Endothelial cell (in vitro differentiated cells): ENCODE results near the gene CSN3. TPM values are rescaled to one million over a fixed set of nuclear protein-coding genes. Genes with fewer than 3 reads are reported as not detected.
"Not testable (repeated sequence)": the region's sequence is repeated elsewhere in the genome, so short reads cannot be mapped to it uniquely, and the experiment has no call there.

ENCODE experiments used
- DNase-seq: peaks from one replicate; pipeline ENCODE4 v3.0.0; 2021; ENCODE audit warnings: low spot score
- H3K27ac Mint-ChIP-seq: one replicate; pipeline ENCODE4 v1.8.0; 2021; ENCODE audit warnings: mixed read lengths, inconsistent platforms; ENCODE audit not compliant: unreplicated experiment
- H3K27me3 Mint-ChIP-seq: one replicate; pipeline ENCODE4 v1.8.0; 2021; ENCODE audit warnings: mild to moderate bottlenecking, moderate library complexity, mixed read lengths, inconsistent platforms; ENCODE audit not compliant: unreplicated experiment
- H3K36me3 Mint-ChIP-seq: one replicate; pipeline ENCODE4 v1.8.0; 2021; ENCODE audit warnings: mild to moderate bottlenecking, low read depth, mixed read lengths, inconsistent platforms; ENCODE audit not compliant: unreplicated experiment
- H3K4me1 Mint-ChIP-seq: one replicate; pipeline ENCODE4 v1.8.0; 2021; ENCODE audit warnings: mild to moderate bottlenecking, mixed read lengths, inconsistent platforms; ENCODE audit not compliant: unreplicated experiment
- H3K4me3 Mint-ChIP-seq: one replicate; pipeline ENCODE4 v1.8.0; 2021; ENCODE audit warnings: mild to moderate bottlenecking, mixed read lengths, inconsistent platforms; ENCODE audit not compliant: unreplicated experiment
- H3K9me3 Mint-ChIP-seq: one replicate; pipeline ENCODE4 v1.8.0; 2021; ENCODE audit warnings: mixed read lengths, inconsistent platforms; ENCODE audit not compliant: unreplicated experiment
- total RNA-seq: library from RNA; stranded (reverse); fragmentation: NEBNext Ultra II Directional; extraction: Animal tissue kit (Norgen Biotek cat#: 25700); gene quantifications from one replicate; pipeline ENCODE4 v1.2.1, GENCODE V29; 2021; ENCODE audit not compliant: unreplicated experiment
- TF ChIP-seq, protein P1 (sequence below): fragments of 200-600 bp; sonication (generic); IDR thresholded peaks from one replicate; pipeline ENCODE4 v1.5.0; 2021; ENCODE audit warnings: antibody characterized with exemption; ENCODE audit not compliant: unreplicated experiment

CSN3 gene
- total RNA-seq, 1 donor from 2014 or later: not detected

- H3K4me1 Mint-ChIP-seq: no peaks in the 10 kb centered on the region
- no peak for DNase-seq
- H3K9me3 Mint-ChIP-seq: no peaks in the 10 kb centered on the region
- no peaks in the 10 kb centered on the region for H3K27me3 Mint-ChIP-seq
- H3K36me3 Mint-ChIP-seq: no peaks in the 10 kb centered on the region
- H3K27ac Mint-ChIP-seq: no peak overlapping the region
- TF ChIP-seq, protein P1, sequence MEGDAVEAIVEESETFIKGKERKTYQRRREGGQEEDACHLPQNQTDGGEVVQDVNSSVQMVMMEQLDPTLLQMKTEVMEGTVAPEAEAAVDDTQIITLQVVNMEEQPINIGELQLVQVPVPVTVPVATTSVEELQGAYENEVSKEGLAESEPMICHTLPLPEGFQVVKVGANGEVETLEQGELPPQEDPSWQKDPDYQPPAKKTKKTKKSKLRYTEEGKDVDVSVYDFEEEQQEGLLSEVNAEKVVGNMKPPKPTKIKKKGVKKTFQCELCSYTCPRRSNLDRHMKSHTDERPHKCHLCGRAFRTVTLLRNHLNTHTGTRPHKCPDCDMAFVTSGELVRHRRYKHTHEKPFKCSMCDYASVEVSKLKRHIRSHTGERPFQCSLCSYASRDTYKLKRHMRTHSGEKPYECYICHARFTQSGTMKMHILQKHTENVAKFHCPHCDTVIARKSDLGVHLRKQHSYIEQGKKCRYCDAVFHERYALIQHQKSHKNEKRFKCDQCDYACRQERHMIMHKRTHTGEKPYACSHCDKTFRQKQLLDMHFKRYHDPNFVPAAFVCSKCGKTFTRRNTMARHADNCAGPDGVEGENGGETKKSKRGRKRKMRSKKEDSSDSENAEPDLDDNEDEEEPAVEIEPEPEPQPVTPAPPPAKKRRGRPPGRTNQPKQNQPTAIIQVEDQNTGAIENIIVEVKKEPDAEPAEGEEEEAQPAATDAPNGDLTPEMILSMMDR: no peak
- no peak overlapping the region for H3K4me3 Mint-ChIP-seq
Observed at GRCh38 chr4:70203601-70204000, 38.8 kb upstream of the CSN3 start.

GRCh38 chr4:70212752-70213151, 29.6 kb upstream of the CSN3 start:
- DNase-seq, H3K4me1 Mint-ChIP-seq, H3K27ac Mint-ChIP-seq, H3K9me3 Mint-ChIP-seq, H3K4me3 Mint-ChIP-seq, H3K36me3 Mint-ChIP-seq, H3K27me3 Mint-ChIP-seq: not testable (repeated sequence)

GRCh38 chr4:70216109-70216508, 26.3 kb upstream of the CSN3 start:
- not testable (repeated sequence) for H3K9me3 Mint-ChIP-seq, H3K4me3 Mint-ChIP-seq

GRCh38 chr4:70216550-70216949, 25.8 kb upstream of the CSN3 start:
- H3K36me3 Mint-ChIP-seq, H3K9me3 Mint-ChIP-seq, H3K4me3 Mint-ChIP-seq, H3K4me1 Mint-ChIP-seq, H3K27me3 Mint-ChIP-seq, DNase-seq, H3K27ac Mint-ChIP-seq: not testable (repeated sequence)

More at GRCh38 chr4:70216109-70216508, 26.3 kb upstream of the CSN3 start:
- not testable (repeated sequence) for H3K27ac Mint-ChIP-seq, H3K36me3 Mint-ChIP-seq, DNase-seq, H3K27me3 Mint-ChIP-seq, H3K4me1 Mint-ChIP-seq

DNA sequence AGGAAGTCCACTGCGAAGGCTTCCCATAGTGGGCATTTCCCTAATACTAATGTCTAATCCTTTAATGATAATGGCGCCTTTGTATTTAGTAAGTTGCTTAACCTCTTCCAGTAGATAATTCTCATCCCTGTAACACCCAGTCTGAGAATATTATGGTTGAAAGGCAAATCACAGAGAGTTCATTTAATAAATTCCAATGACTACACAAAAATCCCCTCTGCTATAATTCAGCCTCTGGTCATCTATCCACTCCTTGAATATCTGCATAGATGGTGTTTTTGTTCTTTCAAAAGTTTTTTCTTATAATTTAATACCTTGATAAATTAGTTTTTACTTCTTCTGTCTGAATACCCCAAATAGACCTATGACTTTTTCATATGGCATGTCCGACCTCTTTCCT, 21.0 kb upstream of the CSN3 start:
- not testable (repeated sequence) for H3K27me3 Mint-ChIP-seq, H3K9me3 Mint-ChIP-seq, H3K4me1 Mint-ChIP-seq, H3K4me3 Mint-ChIP-seq, DNase-seq, H3K27ac Mint-ChIP-seq, H3K36me3 Mint-ChIP-seq

GRCh38 chr4:70221818-70222217, 20.6 kb upstream of the CSN3 start:
- not testable (repeated sequence) for H3K27ac Mint-ChIP-seq, H3K9me3 Mint-ChIP-seq, H3K36me3 Mint-ChIP-seq, H3K27me3 Mint-ChIP-seq, H3K4me3 Mint-ChIP-seq, H3K4me1 Mint-ChIP-seq, DNase-seq

DNA sequence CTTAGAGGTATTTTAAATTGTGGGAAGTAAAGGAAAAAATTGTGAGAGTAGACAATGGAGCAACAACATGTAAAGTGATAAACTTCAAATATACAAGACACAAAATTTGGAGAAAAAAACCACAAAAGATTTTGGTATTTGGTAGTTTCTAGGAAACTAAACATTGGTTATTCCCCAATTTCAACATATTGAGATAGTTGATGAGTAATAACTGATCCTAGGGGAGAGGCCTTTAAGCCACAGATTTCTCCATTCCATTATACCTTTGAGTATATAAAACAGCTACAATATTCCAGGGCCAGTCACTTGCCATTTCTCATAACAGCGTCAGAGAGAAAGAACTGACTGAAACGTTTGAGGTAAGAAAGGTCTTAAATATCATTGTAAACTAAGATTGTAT, 16.6 kb upstream of the CSN3 start, which contains the start of gene FDCSP:
Gene FDCSP (plus strand): TSS at position 301 of the 400 bp plus-strand sequence. CDS start 5,071 bp downstream, outside the sequence.
- H3K4me1 Mint-ChIP-seq: no peaks in the 10 kb centered on the region
- DNase-seq: no peak
- no peaks in the 10 kb centered on the region for H3K27me3 Mint-ChIP-seq
- H3K4me3 Mint-ChIP-seq: no peak within 1 kb of the TSS
- no peaks in the 10 kb centered on the region for H3K9me3 Mint-ChIP-seq
- H3K36me3 Mint-ChIP-seq: no peaks in the 10 kb centered on the region
- H3K27ac Mint-ChIP-seq: no peak within 1 kb of the TSS
- TF ChIP-seq, protein P1: no peak

- no peaks in the 10 kb centered on the region for H3K9me3 Mint-ChIP-seq
- no peaks in the 10 kb centered on the region for H3K27me3 Mint-ChIP-seq
- no peak overlapping the region for H3K27ac Mint-ChIP-seq
Observed at GRCh38 chr4:70236125-70236524, 6.3 kb upstream of the CSN3 start.

More at GRCh38 chr4:70236125-70236524, 6.3 kb upstream of the CSN3 start:
- no peaks in the 10 kb centered on the region for H3K36me3 Mint-ChIP-seq
- DNase-seq: no peak
- no peak overlapping the region for H3K4me3 Mint-ChIP-seq
- H3K4me1 Mint-ChIP-seq: no peaks in the 10 kb centered on the region
- TF ChIP-seq, protein P1: no peak
